H1 (cell line): ENCODE results near the gene APOL1.

Experiments used
- ATF2 ChIP-seq: IDR thresholded peaks from 2 replicates; pipeline ENCODE4 v1.6.1; 2012; ENCODE audit warnings: low read length, inconsistent platforms
- CEBPB ChIP-seq: IDR thresholded peaks from 2 replicates; pipeline ENCODE4 v1.6.1; 2012; ENCODE audit warnings: low read depth, low read length
- CHD2 ChIP-seq: IDR thresholded peaks from 2 replicates; pipeline ENCODE4 v1.6.1; 2012; ENCODE audit warnings: low read length, improper control_type of control experiment
- CTCF ChIP-seq, 3 experiments: IDR thresholded peaks; 1 replicate in 2 of 3; 2 replicates in 1 of 3; pipeline versions ENCODE4 v1.5.1 to v1.6.1; 2011; ENCODE audit warnings: low read length in 3 of 3, mild to moderate bottlenecking in 3 of 3, inconsistent platforms in 2 of 3, low read depth in 1 of 3, moderate library complexity in 1 of 3; ENCODE audit not compliant: insufficient read depth in 1 of 3; ENCODE audit errors: control extremely low read depth in 1 of 3
- EP300 ChIP-seq, 2 experiments: IDR thresholded peaks; 1 replicate in 1 of 2; 2 replicates in 1 of 2; pipeline ENCODE4 v1.6.1; 2011 to 2012; ENCODE audit warnings: low read depth in 2 of 2, low read length in 2 of 2, mild to moderate bottlenecking in 2 of 2, borderline replicate concordance in 1 of 2, inconsistent platforms in 1 of 2, moderate library complexity in 1 of 2
- EZH2 ChIP-seq: fragments of 200-600 bp; sonication (generic); IDR thresholded peaks from 2 replicates; pipeline ENCODE4 v1.7.1; 2012; ENCODE audit warnings: low read depth, mild to moderate bottlenecking, moderate library complexity, low read length, inconsistent platforms; ENCODE audit not compliant: severe bottlenecking
- FOSL1 ChIP-seq: IDR thresholded peaks from 2 replicates; pipeline ENCODE4 v1.6.1; 2011; ENCODE audit warnings: mild to moderate bottlenecking, low read depth, low read length, moderate library complexity; ENCODE audit not compliant: insufficient read depth
- GABPA ChIP-seq: IDR thresholded peaks from 2 replicates; pipeline ENCODE4 v1.6.1; 2011; ENCODE audit warnings: mild to moderate bottlenecking, low read length, moderate library complexity, borderline replicate concordance; ENCODE audit not compliant: insufficient read depth
- GTF2F1 ChIP-seq: IDR thresholded peaks from 2 replicates; pipeline ENCODE4 v1.6.1; 2012; ENCODE audit warnings: low read depth, low read length, improper control_type of control experiment, borderline replicate concordance
- JUN ChIP-seq: IDR thresholded peaks from 2 replicates; pipeline ENCODE4 v1.6.1; 2011; ENCODE audit warnings: low read depth, mild to moderate bottlenecking, improper control_type of control experiment, low read length
- POLR2A ChIP-seq, 2 experiments: IDR thresholded peaks; 1 replicate in 1 of 2; 2 replicates in 1 of 2; pipeline ENCODE4 v1.6.1; 2011; ENCODE audit warnings: low read depth in 2 of 2, low read length in 2 of 2, mild to moderate bottlenecking in 2 of 2; ENCODE audit errors: control extremely low read depth in 1 of 2
- SIN3A ChIP-seq, 2 experiments: IDR thresholded peaks in 1 of 2; conservative IDR thresholded peaks in 1 of 2; 2 replicates each; pipeline ENCODE4 v1.6.1; 2011 to 2012; ENCODE audit warnings: low read length in 2 of 2, improper control_type of control experiment in 1 of 2, low read depth in 1 of 2, mild to moderate bottlenecking in 1 of 2
- SIRT6 ChIP-seq: IDR thresholded peaks from one replicate; pipeline ENCODE4 v1.7.1; 2012; ENCODE audit warnings: low read length, inconsistent platforms
- TF ChIP-seq, protein P1 (sequence below): IDR thresholded peaks from 2 replicates; pipeline ENCODE4 v1.6.1; 2011; ENCODE audit warnings: low read length, improper control_type of control experiment

DNA sequence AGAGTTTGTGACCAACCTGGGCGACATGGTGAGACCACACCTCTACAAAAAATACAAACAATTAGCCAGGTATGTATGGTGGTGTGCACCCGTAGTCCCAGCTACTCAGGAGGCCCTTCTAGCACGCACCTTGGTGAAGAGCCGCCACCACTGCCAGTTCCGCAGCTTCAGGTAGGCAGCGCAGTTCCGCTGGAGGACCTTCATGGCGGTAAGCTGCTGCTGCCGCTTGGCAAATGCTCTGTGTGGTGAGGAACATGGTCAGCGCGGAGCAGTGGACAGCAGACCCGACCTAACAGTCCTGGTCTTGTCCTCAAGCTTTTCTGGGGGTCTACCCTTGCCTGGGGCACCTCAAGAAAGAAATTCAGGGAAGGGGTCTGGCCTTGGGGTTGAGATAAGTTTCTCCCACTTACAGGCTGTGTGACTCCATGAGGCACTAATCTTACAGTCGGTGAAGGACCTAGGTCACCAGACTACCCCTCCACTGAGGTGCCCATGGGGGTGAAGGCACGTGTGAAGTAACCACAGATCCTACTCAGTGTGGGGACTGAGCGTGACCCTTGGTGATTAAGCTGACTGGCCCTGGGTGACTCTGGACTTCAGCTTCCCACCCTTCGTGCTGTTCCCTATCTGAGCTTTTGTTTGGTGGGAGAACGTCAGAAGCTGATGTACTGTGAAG, 49.6 kb downstream of the APOL1 start:
- TF ChIP-seq CTCF (IDR thresholded peaks at IDR 0.05; ENCODE audit: control extremely low read depth in 1 of 3, insufficient read depth in 1 of 3, low read depth in 1 of 3, low read length in 3 of 3) (no peak), POLR2A (IDR thresholded peaks at IDR 0.05; ENCODE audit: control extremely low read depth in 1 of 2, low read depth in 2 of 2, low read length in 2 of 2) (no peak), JUN (no peak), FOSL1 (no peak), CEBPB (no peak), EZH2 (no peak), ATF2 (no peak), GABPA (no peak), SIRT6 (no peak), EP300 (IDR thresholded peaks at IDR 0.05; ENCODE audit: borderline replicate concordance in 1 of 2, low read depth in 2 of 2, low read length in 2 of 2) (no peak), CHD2 (no peak), GTF2F1 (no peak), SIN3A (conservative IDR thresholded peaks at IDR 0.05 in 1 of 2, IDR thresholded peaks at IDR 0.05 in 1 of 2; ENCODE audit: low read depth in 1 of 2, low read length in 2 of 2) (no peak)
- TF ChIP-seq, protein P1, sequence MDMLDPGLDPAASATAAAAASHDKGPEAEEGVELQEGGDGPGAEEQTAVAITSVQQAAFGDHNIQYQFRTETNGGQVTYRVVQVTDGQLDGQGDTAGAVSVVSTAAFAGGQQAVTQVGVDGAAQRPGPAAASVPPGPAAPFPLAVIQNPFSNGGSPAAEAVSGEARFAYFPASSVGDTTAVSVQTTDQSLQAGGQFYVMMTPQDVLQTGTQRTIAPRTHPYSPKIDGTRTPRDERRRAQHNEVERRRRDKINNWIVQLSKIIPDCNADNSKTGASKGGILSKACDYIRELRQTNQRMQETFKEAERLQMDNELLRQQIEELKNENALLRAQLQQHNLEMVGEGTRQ, result no peak
